ENCODE measurements around the gene PCSK4.

The PCSK4 gene

GRCh38 chr19:1489463-1490310, 463 bp downstream of the PCSK4 start:
- peak overlapping the region; percentile 44 for H3K9ac ChIP-seq (ENCODE audit: low read length)
- H3K27me3 ChIP-seq (ENCODE audit: control insufficient read depth, insufficient read depth, low read length), result peaks cover 22% of the 10 kb centered on the region
- H3K27ac ChIP-seq (ENCODE audit: low read length), result no peak overlapping the region
- no peaks in the 10 kb centered on the region for H3K36me3 ChIP-seq (ENCODE audit: control insufficient read depth, low read depth, low read length)
- peak overlapping the region; percentile 70 for H3K4me3 ChIP-seq (ENCODE audit: low read length)
- no peaks in the 10 kb centered on the region for H3K4me1 ChIP-seq (ENCODE audit: control insufficient read depth, low read depth, low read length)
- H3K9me3 ChIP-seq (ENCODE audit: control insufficient read depth, low read depth, low read length), result no peaks in the 10 kb centered on the region

DNA sequence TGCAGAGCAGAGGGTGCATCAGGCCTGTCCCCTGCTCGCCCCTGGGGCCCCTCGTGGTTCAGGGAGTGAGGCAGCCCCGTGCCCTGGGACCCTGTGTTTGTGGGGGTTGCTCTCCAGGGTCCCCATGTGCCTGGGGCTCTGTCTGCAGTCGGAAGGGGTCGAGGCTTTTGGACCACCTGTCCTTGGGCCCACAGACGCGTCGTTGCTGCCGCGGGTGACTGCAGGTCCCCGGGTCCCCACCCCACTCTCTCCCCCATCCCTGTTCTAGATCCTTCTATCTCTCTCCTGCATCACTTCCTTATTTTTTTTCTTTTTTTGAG, 1.9 kb downstream of the PCSK4 start:
- Histone ChIP-seq H3K4me1 (ENCODE audit: control insufficient read depth, low read depth, low read length) (no peaks in the 10 kb centered on the region), H3K27me3 (ENCODE audit: control insufficient read depth, insufficient read depth, low read length) (peaks cover 22% of the 10 kb centered on the region), H3K4me3 (ENCODE audit: low read length) (no peak overlapping the region), H3K36me3 (ENCODE audit: control insufficient read depth, low read depth, low read length) (no peaks in the 10 kb centered on the region), H3K9me3 (ENCODE audit: control insufficient read depth, low read depth, low read length) (no peaks in the 10 kb centered on the region), H3K27ac (ENCODE audit: low read length) (no peak overlapping the region), H3K9ac (ENCODE audit: low read length) (no peak overlapping the region)

DNA sequence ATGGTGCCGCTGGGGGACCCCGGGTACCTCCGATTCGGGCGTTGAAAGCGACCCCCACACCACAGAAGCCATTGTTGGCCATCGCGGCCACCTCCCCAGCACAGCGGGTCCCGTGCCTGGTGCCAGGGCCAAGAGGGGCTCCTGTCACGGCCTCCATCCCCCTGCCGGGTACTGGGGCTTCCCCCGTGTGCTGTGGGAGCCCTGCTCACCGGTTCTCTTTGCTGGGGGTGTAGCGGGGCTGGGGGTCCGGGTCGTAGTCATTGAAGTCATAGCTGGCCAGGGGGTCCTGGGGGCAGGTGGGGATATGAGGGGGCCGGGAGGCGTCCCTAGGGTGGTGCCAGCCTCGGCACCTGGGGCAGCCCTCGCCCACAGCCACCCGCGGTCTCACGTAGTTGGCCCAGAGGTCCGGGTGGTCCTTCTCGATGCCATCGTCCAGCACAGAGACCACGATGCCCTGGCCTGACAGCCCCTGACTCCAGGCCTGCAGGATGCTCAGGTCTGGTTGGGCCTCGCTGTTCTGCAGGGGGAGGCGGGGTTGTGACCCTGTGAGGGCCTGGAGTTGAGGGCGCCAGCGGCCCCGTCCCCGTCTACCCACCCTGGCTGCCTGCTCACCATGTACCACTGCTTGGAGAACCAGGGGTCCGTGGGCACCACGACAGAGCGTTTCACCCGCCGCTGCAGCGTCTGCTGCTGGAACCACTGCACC, 2.4 kb downstream of the PCSK4 start:
- Histone ChIP-seq H3K4me1 (ENCODE audit: control insufficient read depth, low read depth, low read length) (no peaks in the 10 kb centered on the region), H3K9ac (ENCODE audit: low read length) (no peak overlapping the region), H3K27me3 (ENCODE audit: control insufficient read depth, insufficient read depth, low read length) (peaks cover 17% of the 10 kb centered on the region), H3K4me3 (ENCODE audit: low read length) (no peak overlapping the region), H3K9me3 (ENCODE audit: control insufficient read depth, low read depth, low read length) (no peaks in the 10 kb centered on the region), H3K27ac (ENCODE audit: low read length) (no peak overlapping the region), H3K36me3 (ENCODE audit: control insufficient read depth, low read depth, low read length) (no peaks in the 10 kb centered on the region)

GRCh38 chr19:1486720-1487575, 3.2 kb downstream of the PCSK4 start:
- H3K9ac ChIP-seq (ENCODE audit: low read length), result no peak overlapping the region

DNA sequence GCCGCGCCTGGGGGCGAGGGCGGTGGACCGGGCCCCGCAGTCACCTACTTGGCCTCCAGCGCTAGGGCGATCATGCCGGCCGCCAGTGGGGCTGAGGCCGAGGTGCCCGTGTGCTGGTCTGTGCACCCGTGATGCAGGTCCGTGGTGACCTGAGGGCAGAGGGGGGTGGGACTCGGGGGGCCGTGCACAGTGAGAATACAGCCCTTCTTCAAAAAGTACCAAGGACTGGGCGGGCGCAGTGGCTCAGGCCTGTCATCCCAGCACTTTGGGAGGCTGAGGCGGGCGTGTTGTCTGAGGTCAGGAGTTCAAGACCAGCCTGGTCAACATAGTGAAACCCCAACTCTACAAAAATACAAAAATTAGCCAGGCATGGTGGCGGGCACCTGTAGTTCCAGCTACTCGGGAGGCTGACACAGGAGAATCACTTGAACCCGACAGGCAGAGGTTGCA, 6.1 kb downstream of the PCSK4 start:
- Histone ChIP-seq H3K36me3 (ENCODE audit: control insufficient read depth, low read depth, low read length) (no peaks in the 10 kb centered on the region), H3K9me3 (ENCODE audit: control insufficient read depth, low read depth, low read length) (no peaks in the 10 kb centered on the region), H3K27me3 (ENCODE audit: control insufficient read depth, insufficient read depth, low read length) (no peaks in the 10 kb centered on the region), H3K4me3 (ENCODE audit: low read length) (no peak overlapping the region), H3K27ac (ENCODE audit: low read length) (no peak overlapping the region), H3K9ac (ENCODE audit: low read length) (no peak overlapping the region), H3K4me1 (ENCODE audit: control insufficient read depth, low read depth, low read length) (no peaks in the 10 kb centered on the region)

More at GRCh38 chr19:1486720-1487575, 3.2 kb downstream of the PCSK4 start:
- no peak overlapping the region for H3K27ac ChIP-seq (ENCODE audit: low read length)
- no peaks in the 10 kb centered on the region for H3K4me1 ChIP-seq (ENCODE audit: control insufficient read depth, low read depth, low read length)
- H3K27me3 ChIP-seq (ENCODE audit: control insufficient read depth, insufficient read depth, low read length), result peaks cover 9% of the 10 kb centered on the region
- no peak overlapping the region for H3K4me3 ChIP-seq (ENCODE audit: low read length)
- H3K36me3 ChIP-seq (ENCODE audit: control insufficient read depth, low read depth, low read length), result no peaks in the 10 kb centered on the region
- H3K9me3 ChIP-seq (ENCODE audit: control insufficient read depth, low read depth, low read length), result no peaks in the 10 kb centered on the region

- no peak overlapping the region for H3K9ac ChIP-seq (ENCODE audit: low read length)
- H3K4me1 ChIP-seq (ENCODE audit: control insufficient read depth, low read depth, low read length), result no peaks in the 10 kb centered on the region
- no peaks in the 10 kb centered on the region for H3K36me3 ChIP-seq (ENCODE audit: control insufficient read depth, low read depth, low read length)
- H3K4me3 ChIP-seq (ENCODE audit: low read length), result no peak overlapping the region
- no peaks in the 10 kb centered on the region for H3K27me3 ChIP-seq (ENCODE audit: control insufficient read depth, insufficient read depth, low read length)
- H3K9me3 ChIP-seq (ENCODE audit: control insufficient read depth, low read depth, low read length), result no peaks in the 10 kb centered on the region
- no peak overlapping the region for H3K27ac ChIP-seq (ENCODE audit: low read length)
These were observed 6.8 kb downstream of the PCSK4 start for GRCh38 chr19:1483131-1483978.

- Histone ChIP-seq H3K4me3 (ENCODE audit: low read length) (no peak overlapping the region), H3K27me3 (ENCODE audit: control insufficient read depth, insufficient read depth, low read length) (no peaks in the 10 kb centered on the region), H3K4me1 (ENCODE audit: control insufficient read depth, low read depth, low read length) (no peaks in the 10 kb centered on the region), H3K9ac (ENCODE audit: low read length) (no peak overlapping the region), H3K27ac (ENCODE audit: low read length) (no peak overlapping the region), H3K36me3 (ENCODE audit: control insufficient read depth, low read depth, low read length) (no peaks in the 10 kb centered on the region), H3K9me3 (ENCODE audit: control insufficient read depth, low read depth, low read length) (no peaks in the 10 kb centered on the region)
These were observed 7.6 kb downstream of the PCSK4 start for GRCh38 chr19:1482361-1483130.

GRCh38 chr19:1481893-1482360, 8.2 kb downstream of the PCSK4 start:
- Histone ChIP-seq H3K36me3 (ENCODE audit: control insufficient read depth, low read depth, low read length) (no peaks in the 10 kb centered on the region), H3K4me3 (ENCODE audit: low read length) (no peak overlapping the region), H3K9ac (ENCODE audit: low read length) (no peak overlapping the region), H3K9me3 (ENCODE audit: control insufficient read depth, low read depth, low read length) (no peaks in the 10 kb centered on the region), H3K27ac (ENCODE audit: low read length) (no peak overlapping the region), H3K4me1 (ENCODE audit: control insufficient read depth, low read depth, low read length) (no peaks in the 10 kb centered on the region), H3K27me3 (ENCODE audit: control insufficient read depth, insufficient read depth, low read length) (no peaks in the 10 kb centered on the region)

- Histone ChIP-seq H3K9me3 (ENCODE audit: control insufficient read depth, low read depth, low read length) (no peaks in the 10 kb centered on the region), H3K9ac (ENCODE audit: low read length) (no peak overlapping the region), H3K4me1 (ENCODE audit: control insufficient read depth, low read depth, low read length) (no peaks in the 10 kb centered on the region), H3K36me3 (ENCODE audit: control insufficient read depth, low read depth, low read length) (no peaks in the 10 kb centered on the region), H3K27ac (ENCODE audit: low read length) (no peak overlapping the region), H3K4me3 (ENCODE audit: low read length) (no peak overlapping the region), H3K27me3 (ENCODE audit: control insufficient read depth, insufficient read depth, low read length) (no peaks in the 10 kb centered on the region)
These were observed 8.8 kb downstream of the PCSK4 start for GRCh38 chr19:1481224-1481892.

All from iPS-18a (cell line).